GM18502 (cell line): ENCODE results near the gene RNF121.

Experiments used
- ATAC-seq: cut with Tn5 transposase; IDR thresholded peaks from one replicate; pipeline ENCODE4 v1.9.1; 2021; ENCODE audit warnings: mild to moderate bottlenecking; ENCODE audit not compliant: unreplicated experiment, poor library complexity

The RNF121 gene

DNA sequence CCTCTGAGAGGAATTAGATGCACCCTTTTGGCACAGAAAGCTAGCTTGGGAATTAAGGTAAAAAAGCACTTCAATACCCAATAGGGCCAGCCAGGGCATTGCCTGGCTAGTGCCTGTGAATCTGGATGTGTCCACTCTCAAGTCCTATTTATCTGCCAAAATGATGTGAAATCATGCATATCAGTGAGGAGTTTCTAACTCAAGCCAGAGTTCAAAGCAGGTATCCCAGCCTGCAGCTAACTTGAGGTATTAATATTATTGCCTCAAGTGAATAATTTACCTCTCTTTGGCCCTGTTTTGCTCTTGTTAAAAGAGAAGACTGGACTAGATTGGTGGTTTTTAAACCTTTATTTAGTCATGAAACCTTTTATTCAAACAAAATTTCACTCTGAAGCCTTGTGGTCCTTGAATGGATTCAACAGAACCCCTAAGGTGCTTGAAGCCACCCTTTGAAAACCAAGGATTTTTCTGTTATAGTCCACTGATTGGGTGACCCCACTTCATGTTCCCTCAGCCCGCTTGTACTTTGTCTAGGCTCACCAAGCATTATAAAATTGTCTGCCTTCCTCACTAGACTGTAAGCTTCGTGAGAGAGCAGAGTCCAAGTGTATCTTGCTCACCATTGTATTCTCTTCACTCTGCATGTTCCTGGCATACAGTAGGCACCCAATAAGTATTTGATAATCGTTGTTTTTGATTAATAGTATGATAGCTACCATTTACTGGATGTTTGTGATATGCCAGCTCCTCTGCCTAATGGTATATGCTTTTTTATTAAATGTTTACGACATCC, 4.5 kb downstream of the RNF121 start:
- no peak for ATAC-seq

DNA sequence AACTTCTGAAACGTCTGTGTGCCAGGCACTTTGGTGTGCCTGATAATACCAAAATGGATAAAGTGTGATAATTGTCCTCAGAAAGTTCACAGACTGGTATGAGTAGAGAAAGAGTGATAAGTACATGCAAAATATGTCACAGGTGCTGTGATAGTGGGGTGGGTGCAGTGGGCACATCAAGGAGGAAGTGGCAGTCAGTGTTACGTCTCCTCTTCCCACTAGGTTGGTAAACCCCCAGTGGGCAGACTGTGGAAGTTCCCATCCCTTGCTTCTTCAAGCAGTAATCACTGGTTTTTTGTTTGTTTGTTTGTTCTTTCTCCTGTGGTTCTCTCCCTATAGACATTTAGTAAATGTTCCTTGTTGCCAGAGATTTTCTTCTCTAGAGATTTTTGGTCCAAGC, 5.4 kb downstream of the RNF121 start:
- no peak for ATAC-seq

DNA sequence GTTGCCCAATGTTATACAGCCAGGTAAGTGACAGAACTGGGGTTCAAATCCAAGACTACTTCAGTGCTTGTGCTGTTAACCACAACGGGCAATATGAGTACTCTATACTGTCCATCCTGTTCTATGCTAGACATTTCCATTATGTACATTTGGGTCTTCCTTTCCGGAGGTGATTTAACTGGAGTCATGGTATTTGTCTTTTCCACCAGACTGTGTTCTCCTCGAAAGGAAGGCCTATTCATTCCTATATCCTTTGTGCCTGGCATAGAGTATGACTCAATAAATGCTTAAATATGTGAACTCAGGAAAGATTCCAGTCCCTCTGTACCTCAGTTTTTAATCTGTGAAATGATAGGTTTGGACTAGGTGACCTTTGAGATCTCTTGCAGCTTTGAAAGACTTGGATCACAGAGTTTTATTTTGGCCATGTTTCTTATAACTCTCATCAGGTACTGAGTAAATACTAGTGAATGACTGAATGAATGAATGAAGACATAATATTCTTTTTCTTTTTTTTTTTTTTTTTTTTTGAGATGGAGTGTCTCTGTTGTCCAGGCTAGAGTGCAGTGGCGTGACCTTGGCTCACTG, 6.6 kb downstream of the RNF121 start:
- ATAC-seq = no peak

DNA sequence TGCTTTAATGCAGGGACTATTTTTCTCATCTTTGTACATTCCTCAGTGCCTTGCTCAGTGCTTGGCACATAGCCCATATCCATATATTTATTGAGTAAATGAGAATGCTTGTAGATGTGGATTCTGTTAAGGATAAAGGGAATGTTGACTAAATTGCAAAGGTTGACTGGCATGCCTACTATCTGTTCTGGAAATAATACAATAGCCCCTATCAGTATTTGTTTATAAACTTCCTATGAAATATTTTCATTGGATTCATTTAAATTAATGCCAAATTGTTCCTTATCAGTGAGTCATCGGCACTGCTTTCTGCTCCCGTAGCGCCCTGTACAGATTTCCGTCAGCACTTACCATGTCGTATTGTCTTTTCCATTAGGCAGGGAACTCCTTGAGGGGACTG, 8.0 kb downstream of the RNF121 start:
- no peak for ATAC-seq

DNA sequence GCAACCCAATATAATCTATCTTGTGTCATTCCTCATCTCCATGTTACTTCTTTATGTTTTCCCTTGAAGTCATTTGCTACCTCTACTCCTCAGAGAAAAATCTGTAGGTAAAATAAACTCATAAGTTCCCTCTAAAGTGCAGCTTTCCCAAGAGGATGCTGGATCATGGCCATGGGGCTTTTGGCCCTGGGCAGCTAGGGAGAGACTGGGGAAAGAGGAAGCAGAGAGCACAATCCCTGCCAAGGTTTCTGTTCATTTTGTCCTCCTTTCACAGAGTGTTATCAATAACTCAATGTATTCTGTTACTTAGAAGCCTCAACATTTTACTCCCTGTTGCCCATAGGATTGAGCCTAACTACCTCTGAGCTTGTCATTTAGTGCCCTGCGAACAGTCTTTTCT, 9.0 kb downstream of the RNF121 start:
- ATAC-seq = no peak

DNA sequence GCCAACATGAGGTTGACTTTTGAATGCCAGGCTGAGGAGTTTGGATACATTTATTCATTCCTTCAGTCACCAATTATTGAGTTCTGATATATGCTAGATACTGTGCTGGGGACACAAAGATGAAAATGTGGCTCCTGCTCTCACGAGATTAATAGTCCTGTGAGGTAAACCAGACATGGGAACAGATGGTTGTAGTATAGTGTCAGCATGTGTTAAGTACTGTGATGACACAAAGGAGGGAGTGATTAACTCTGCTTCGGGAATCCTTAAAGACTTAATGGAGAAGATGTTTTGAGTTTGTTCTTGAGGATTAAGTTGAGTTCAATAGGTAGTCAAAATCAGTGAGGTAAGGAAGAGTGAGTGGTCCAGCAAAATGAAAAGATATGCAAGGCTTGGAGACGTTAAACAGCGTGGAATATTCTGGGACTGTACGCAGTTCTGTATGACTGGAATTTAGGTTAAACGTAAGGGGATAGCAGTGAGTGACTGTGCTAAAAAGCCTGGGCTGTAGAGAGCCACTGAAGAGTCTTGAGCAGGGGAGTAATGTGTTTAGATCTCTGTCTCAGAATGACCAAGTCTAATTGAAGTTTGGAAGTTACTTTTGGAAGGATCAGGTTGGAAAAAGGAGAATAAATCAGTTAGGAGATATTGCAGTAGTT, 11.8 kb downstream of the RNF121 start:
- ATAC-seq = no peak

DNA sequence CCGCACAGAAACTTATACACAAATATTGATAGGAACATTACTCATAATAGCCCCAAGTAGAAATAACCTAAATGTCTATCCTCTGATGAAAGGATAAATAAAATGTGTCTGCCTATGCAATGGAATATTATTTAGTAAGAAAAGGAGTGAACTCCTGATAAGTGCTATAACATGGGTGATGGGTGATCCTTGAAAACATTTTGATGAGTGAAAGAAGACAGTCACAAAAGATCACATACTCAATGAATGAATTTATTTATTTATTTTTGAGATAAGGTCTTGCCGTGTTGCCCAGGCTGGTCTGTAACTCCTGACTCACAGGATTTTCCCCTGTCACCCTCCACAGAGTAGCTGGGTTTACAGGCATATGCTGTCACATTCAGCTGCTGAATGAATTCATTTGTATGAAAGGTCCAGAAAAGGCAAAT, 17.3 kb downstream of the RNF121 start:
- no peak for ATAC-seq

DNA sequence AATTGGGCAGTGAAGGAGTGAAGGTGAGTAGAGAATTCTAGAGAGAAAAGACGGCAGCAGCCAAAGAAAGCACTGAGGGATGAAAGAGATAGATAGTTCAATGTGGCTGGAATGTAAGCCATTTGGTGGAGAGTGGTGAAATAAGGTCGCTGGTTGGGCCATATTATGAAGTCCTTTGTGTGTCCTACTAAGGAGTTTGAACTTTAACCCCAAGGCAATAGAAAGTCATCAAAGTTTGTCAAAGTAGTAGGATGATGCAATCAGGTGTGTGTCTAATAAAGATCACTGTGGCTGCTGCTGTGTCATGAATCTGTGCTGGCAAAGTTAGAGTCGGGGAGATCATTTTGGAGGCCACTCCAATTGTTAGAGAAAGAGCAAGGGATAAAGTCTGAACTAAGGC, 18.7 kb downstream of the RNF121 start:
- no peak for ATAC-seq

DNA sequence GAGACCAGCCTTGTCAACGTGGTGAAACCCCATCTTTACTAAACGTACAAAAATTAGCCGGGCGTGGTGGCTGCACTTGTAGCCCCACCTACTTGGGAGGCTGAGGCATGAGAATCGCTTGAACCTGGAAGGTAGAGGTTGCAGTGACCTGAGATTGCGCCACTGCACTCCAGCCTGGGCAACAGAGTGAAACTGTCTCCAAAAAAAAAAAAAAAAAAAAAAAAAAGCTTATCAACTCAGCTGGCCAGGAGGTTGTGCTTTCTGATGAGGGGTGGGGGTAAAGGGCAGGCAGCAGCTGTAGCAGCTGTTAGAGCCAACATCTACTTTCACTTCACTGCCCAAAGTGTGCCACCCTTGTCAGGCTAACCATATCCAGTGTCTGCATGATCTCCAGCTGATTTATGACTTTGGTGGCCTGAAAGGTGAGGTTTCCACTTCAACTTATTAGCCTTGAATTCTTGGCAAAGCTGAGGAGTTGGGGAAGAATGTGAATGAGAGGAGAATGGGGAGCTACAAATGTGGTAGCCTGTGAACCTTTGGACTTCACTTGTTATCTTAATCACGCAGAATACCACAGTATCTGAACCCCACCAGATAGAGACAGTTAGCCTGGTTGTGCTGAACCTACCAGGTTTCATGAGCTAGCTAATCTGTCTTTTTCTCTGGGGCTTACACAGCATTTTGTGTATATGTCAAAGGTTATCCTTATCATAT, 19.6 kb downstream of the RNF121 start:
- no peak for ATAC-seq

DNA sequence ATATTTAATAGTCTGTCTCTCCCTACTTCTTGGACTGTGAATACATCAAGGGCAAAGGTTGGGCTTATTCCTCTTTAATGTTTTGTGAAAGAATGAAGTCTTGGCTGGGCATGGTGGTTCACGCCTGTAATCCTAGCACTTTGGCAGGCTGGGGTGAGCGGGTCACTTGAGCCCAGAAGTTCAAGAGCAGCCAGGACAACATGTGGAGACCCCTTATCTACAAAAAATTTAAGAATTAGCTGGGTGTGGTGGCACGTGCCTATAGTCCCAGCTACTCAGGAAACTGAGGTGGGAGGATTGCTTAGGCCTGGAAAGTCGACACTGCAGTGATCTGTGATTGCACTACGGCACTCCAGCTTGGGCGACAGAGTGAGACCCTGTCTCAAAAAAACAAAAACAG, 20.2 kb downstream of the RNF121 start:
- ATAC-seq = no peak

DNA sequence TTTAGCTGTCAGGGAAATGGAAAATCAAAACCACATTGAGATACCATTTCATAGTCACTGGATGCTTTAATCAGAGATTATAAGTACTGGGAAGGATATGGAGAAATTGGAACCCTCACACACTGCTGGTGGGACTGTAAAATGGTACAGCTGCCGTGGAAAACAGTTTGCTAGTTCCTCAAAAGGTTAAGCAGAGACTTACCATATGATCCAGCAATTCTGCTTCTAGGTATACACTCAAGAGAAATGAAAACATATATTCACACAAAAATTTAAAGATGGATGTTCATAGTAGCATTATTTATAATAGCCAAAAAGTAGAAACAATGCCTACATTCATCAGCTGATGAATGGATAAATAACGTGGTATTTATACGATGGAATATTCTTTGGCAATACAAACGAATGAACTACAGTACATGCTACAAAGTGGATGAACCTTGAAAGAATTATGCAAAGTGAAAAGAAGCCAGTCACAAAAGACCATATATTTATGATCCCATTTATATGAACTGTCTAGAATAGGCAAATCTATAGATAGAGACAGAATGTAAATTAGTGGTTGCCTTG, 23.0 kb downstream of the RNF121 start:
- ATAC-seq = no peak

DNA sequence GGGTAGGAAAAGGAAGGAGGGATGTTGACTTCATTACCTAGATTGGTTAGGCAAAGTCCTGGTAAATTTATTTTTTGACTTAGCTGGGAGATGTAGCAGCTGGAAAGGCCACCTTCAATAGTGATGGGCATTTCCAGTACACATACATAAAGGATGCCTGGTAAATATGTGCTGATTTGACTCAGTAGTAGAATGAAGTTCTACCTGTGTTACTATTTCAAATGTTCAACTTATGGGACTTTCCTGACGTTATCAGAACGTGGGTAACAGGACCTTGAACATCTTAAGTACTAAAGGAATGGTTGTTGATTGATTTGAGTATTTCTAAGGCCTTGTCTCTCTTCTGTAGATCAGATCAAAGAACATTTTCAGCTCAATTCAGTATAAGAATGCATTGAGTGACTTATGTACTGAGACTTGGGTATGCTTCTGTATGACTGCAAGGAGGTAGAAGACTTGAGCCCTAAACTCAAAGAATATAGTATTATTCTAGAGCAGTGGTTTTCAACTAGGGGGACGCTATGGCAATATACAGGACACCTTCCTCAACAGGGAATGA, 27.1 kb downstream of the RNF121 start:
- ATAC-seq = no peak

DNA sequence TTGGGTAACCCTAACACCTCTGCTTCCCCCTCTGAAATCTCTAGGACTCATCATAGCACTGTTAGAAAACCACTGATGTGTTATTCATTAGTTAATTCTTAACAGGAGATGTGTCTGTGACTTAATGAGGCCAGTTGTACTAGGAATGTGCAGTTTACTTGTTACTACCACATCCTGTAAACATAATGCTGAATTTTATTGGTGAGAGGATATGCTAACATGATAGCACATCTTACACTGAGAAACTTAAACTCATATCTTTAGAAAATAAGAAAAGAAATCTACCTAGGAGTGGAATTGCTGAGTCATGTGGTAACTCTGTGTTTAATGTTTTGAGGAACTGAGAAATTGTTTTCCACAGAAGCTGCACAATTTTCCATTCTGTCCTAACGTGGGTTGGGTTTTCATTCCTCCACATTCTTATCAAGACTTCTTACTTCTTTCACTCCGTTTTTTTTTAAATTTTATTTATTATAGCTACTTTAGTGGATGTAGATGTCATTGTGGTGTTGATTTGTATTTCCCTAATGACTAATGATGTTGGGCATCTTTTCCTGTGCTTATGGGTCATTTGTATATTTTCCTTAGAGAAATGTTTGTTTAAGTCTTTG, 33.7 kb downstream of the RNF121 start:
- ATAC-seq = peak; percentile 66

DNA sequence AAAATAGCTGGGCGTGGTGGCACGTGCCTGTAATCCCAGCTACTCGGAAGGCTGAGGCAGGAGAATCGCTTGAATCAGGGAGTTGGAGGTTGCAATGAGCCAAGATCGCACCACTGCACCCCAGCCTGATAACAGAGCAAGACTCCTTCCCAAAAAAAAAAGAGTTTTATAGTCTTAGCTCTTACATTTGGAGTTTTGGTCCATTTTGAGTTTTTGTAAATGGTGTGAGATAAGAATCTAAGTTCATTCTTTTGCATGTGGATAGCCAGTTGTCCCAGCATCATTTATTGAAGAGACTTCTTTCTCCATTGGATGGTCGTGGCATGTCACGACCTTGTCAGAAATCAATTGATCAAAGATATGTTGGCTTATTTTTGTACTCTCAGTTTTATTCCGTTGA, 34.6 kb downstream of the RNF121 start:
- no peak for ATAC-seq

DNA sequence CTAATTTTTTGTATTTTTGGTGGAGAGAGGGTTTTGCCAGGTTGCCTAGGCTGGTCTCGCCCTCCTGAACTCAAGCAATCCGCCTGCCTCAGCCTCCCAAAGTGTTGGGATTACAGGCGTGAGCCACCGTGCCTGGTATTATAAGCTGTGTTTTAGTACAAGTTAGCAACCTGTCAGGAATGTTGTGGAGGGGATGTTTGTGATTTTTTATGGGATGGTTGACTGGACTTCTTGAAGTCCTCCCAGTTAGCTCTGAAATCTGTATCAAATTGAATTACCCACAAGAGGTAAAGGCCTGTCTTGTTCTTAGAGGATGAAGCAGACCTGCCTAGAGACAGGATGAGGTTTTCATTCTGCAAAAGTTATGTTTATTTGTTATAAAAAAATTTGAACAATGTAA, 35.8 kb downstream of the RNF121 start:
- no peak for ATAC-seq

DNA sequence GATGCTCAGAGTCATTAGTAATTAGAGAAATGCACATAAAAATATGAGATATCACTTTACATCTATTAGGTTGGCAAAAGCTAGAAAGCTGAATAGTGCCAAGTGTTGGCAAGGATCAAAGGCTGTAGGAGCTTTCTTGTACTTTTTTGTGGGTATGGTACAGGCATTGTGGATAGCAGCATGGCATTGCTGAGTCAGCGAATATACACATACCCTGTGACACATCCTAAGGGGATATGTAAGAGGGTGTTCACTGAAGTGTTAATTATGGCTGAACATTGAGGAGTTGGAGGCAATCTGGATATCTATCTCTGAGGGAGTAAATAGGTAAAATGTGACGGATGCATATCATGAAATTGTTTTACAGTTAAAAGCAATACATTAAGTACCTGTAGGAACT, 42.8 kb downstream of the RNF121 start:
- ATAC-seq = no peak

DNA sequence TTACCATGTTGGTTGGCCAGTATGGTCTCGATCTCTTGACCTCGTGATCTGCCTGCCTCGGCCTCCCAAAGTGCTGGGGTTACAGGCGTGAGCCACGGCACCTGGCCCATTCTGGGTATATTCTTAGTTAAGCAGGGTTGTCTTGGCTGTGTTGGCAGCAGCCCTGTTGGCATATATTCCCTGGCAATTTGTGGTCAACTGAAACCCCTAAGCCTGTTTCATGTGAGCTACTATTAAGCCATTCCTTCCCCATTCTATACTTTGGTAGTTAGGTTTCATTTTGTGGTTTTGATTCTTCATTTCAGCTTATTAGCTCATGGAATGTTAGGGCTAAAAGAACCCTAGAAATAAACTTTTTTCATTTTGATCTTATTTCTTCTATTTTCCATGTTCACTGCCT, 47.7 kb downstream of the RNF121 start:
- ATAC-seq = no peak

DNA sequence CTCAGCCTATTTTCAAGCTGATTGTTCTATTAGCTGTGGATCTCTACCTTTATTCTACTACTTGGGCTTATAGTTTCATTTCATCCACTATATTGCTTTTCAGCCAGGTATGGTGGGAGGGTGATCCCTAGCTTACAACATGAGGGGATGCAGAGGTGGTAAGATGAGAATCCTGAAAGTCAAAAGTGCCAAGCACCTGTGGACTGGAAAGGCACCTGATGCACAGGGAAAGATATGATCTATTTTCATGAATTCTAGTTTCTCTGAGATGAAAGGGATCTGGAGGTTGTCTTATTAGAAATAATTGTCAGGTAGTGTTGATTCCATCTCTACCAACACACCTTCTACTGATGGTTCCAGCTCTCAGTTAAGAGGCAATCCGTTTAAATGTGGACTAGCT, 48.2 kb downstream of the RNF121 start:
- no peak for ATAC-seq

DNA sequence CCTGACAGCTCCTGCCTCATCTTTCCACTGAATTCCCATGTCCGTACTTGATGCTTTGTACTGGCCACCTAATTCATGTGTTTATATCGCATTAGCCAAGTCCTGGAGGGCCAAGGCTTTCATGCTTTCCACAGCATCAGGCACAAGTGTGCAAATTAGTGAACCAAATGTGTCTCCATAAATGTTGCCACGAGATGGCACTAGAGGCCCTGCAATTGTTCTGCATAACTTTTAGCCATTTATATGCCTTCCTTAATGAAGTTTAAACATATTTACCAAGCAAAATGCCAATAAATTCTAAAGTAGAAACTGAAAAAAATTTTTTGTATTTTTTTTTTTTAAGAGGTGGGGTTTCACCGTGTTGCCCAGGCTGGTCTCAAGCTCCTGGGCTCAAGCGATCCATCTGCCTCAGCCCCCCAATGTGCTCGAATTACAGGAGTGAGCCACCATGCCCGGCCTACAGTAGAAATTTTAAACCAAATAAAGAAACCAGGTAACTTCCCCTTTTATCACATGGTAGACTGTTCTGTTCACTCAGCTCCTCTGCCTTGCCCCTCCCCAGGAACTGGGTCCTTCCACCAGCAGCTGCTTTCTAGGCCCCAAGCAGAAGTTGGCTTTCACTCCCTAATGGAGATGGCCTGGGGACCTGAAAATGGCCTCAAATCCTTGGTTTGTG, 49.0 kb downstream of the RNF121 start:
- no peak for ATAC-seq
